OCI-LY7 (cell line): ENCODE measurements around the gene FITM1. TPM values are rescaled to one million over a fixed set of nuclear protein-coding genes. Genes with fewer than 3 reads are reported as not detected.

Experiments used
- BruUV-seq: library from RNA; stranded (reverse); fragments of 400-500 nt; replicated peaks from 2 replicates; lab custom pipeline; 2021; lab: Mats Ljungman, UMichigan
- CTCF ChIA-PET: fragments of 300-600 bp; sonication (Branson Sonifier 250); formaldehyde crosslinking; loops from one replicate; lab custom pipeline; 2022; ENCODE audit warnings: antibody characterized with exemption; ENCODE audit not compliant: unreplicated experiment; lab: Charles Lee
- POLR2A ChIA-PET: fragments of 300-600 bp; sonication (Branson Sonifier 250); formaldehyde crosslinking; loops from one replicate; lab custom pipeline; 2022; ENCODE audit warnings: antibody characterized with exemption; lab: Charles Lee
- DNase-seq: peaks from one replicate; pipeline ENCODE4 v3.0.0-alpha.2; 2015; ENCODE audit warnings: low spot score
- H2AFZ ChIP-seq: fragments of 200-600 bp; sonication (generic), shearing (Covaris generic); 2 replicates; pipeline ENCODE4 v1.6.1; 2014; ENCODE audit warnings: mild to moderate bottlenecking, antibody characterized with exemption, low read length, moderate library complexity
- H3K27ac ChIP-seq: fragments of 200-600 bp; sonication (generic); 2 replicates; pipeline ENCODE4 v1.5.1; 2014; ENCODE audit warnings: mixed run types, low read depth, mild to moderate bottlenecking, moderate library complexity, low read length, inconsistent platforms; ENCODE audit not compliant: poor library complexity, severe bottlenecking
- H3K36me3 ChIP-seq: fragments of 200-600 bp; sonication (generic); 2 replicates; pipeline ENCODE4 v1.6.1; 2014; ENCODE audit warnings: mild to moderate bottlenecking, antibody characterized with exemption, low read length, moderate library complexity, mixed read lengths; ENCODE audit not compliant: insufficient read depth
- H3K4me1 ChIP-seq: fragments of 200-600 bp; sonication (generic); 2 replicates; pipeline ENCODE4 v1.5.1; 2014; ENCODE audit warnings: mild to moderate bottlenecking, low read length; ENCODE audit not compliant: insufficient read depth, poor library complexity, severe bottlenecking
- H3K4me2 ChIP-seq: fragments of 200-600 bp; sonication (generic); 2 replicates; pipeline ENCODE4 v1.6.1; 2014; ENCODE audit warnings: mild to moderate bottlenecking, low read length
- H3K4me3 ChIP-seq: fragments of 200-600 bp; sonication (generic); 2 replicates; pipeline ENCODE4 v1.5.1; 2014; ENCODE audit warnings: mild to moderate bottlenecking, low read depth, low read length; ENCODE audit not compliant: poor library complexity, severe bottlenecking
- H3K79me2 ChIP-seq: fragments of 200-600 bp; sonication (generic); 2 replicates; pipeline ENCODE4 v1.6.1; 2016; ENCODE audit warnings: low read depth, mild to moderate bottlenecking, low read length, moderate library complexity, mixed read lengths; ENCODE audit not compliant: insufficient read depth
- H3K9me2 ChIP-seq: fragments of 200-600 bp; sonication (generic); 2 replicates; pipeline ENCODE4 v1.6.1; 2016; ENCODE audit warnings: mild to moderate bottlenecking, low read length, mixed read lengths; ENCODE audit not compliant: insufficient read depth
- H3K9me3 ChIP-seq: fragments of 200-600 bp; sonication (generic); 2 replicates; pipeline ENCODE4 v1.6.1; 2014; ENCODE audit warnings: mild to moderate bottlenecking, mixed run types, low read length, mixed read lengths
- H4K20me1 ChIP-seq: fragments of 200-600 bp; sonication (generic); 2 replicates; pipeline ENCODE4 v1.6.1; 2014; ENCODE audit warnings: mild to moderate bottlenecking, antibody characterized with exemption, low read length, moderate library complexity, mixed read lengths; ENCODE audit not compliant: insufficient read depth
- CTCF ChIP-seq: fragments of 200-600 bp; sonication (generic); conservative IDR thresholded peaks from 2 replicates; pipeline ENCODE4 v1.5.1; 2014; ENCODE audit warnings: mild to moderate bottlenecking, antibody characterized with exemption, low read length, moderate library complexity, mixed read lengths
- EZH2phosphoT487 ChIP-seq: fragments of 200-600 bp; sonication (generic); IDR thresholded peaks from 2 replicates; pipeline ENCODE4 v1.6.1; 2018; ENCODE audit warnings: low read depth, borderline replicate concordance, mild to moderate bottlenecking, mixed run types, antibody characterized with exemption, low read length, moderate library complexity, mixed read lengths
- intact Hi-C: fragments of 100-400 bp; cut with micrococcal nuclease; formaldehyde crosslinking; loops from one replicate; pipeline ENCODE4 v1.10.0; 2022; ENCODE audit not compliant: unreplicated experiment
- total RNA-seq, 2 experiments: library from RNA; depleted of rRNA in 1 of 2; stranded (reverse); fragments of >200 nt in 1 of 2; shearing (Covaris generic) in 1 of 2; gene quantifications; 2 replicates each; pipeline ENCODE4 v1.2.3, GENCODE V29; 2014 to 2022

The FITM1 gene
- total RNA-seq, 2 experiments from 2014 or later = 0.28 to 0.97 TPM

- H3K4me3 ChIP-seq = peak overlapping the region; percentile 91
- POLR2A ChIA-PET = interaction anchor here (0.5 to 4.2 kb wide), 20 partner anchors 10 to 161 kb away, joined by 3 to 64 read pairs (median 4); partner anchors contain the start of genes DHRS4, EMC9, IRF9 and PCK2
- H2AFZ ChIP-seq = peak overlapping the region; percentile 90
- no peaks in the 10 kb centered on the region for H3K9me2 ChIP-seq
- TF ChIP-seq CTCF (no peak), EZH2phosphoT487 (no peak)
- CTCF ChIA-PET = interaction anchor here (0.7 to 2.7 kb wide), 7 partner anchors 10 to 70 kb away, joined by 3 to 12 read pairs (median 5); partner anchors contain the start of genes IRF9 and PSME1
- no peaks in the 10 kb centered on the region for H4K20me1 ChIP-seq
- intact Hi-C loops = loop anchor here (1.0 kb wide), 4 partner anchors 20 to 47 kb away; partner anchors contain the start of genes EMC9, IRF9, PCK2 and PSME1
- H3K9me3 ChIP-seq = no peaks in the 10 kb centered on the region
- H3K4me2 ChIP-seq = peak overlapping the region; percentile 95
- peaks cover 19% of the 10 kb centered on the region for H3K4me1 ChIP-seq
- peak overlapping the region; percentile 93 for H3K27ac ChIP-seq
- H3K79me2 ChIP-seq = peaks cover 8% of the 10 kb centered on the region; the same call in 1 of the 2 replicates
- BruUV-seq = no TSS peak
- H3K36me3 ChIP-seq = peaks cover 26% of the 10 kb centered on the region
- peak; percentile 89 for DNase-seq
Measured at GRCh38 chr14:24113801-24114531, 16.5 kb upstream of the FITM1 start.

GRCh38 chr14:24114532-24115421 is 15.7 kb upstream of the FITM1 start, which contains the start of the genes DCAF11 and NRL:
TSS of gene DCAF11 (plus strand) at chr14:24114777. CDS start at chr14:24115595, 818 bp downstream.
TSS of gene NRL (minus strand) at chr14:24114949. CDS start at chr14:24082848, 32,101 bp downstream.
- intact Hi-C loops = loop anchor here (1.0 kb wide), 4 partner anchors 20 to 47 kb away; partner anchors contain the start of genes EMC9, IRF9, PCK2 and PSME1
- peak within 1 kb of the TSS; percentile 91 for H3K4me3 ChIP-seq

More at GRCh38 chr14:24114532-24115421, 15.7 kb upstream of the FITM1 start, which contains the start of the genes DCAF11 and NRL:
- peaks cover 15% of the 10 kb centered on the region for H3K4me1 ChIP-seq
- no peaks in the 10 kb centered on the region for H4K20me1 ChIP-seq
- H3K79me2 ChIP-seq = peaks cover 8% of the 10 kb centered on the region; the same call in 1 of the 2 replicates
- TF ChIP-seq CTCF (no peak), EZH2phosphoT487 (no peak)
- DNase-seq = peak; percentile 99
- peaks cover 34% of the 10 kb centered on the region for H3K36me3 ChIP-seq
- no peaks in the 10 kb centered on the region for H3K9me2 ChIP-seq
- ChIA-PET CTCF (interaction anchor here (0.7 to 2.7 kb wide), 7 partner anchors 9 to 128 kb away, joined by 3 to 12 read pairs (median 5); partner anchors contain the start of genes IRF9, PSME1 and TINF2), POLR2A (interaction anchor here (0.5 to 4.2 kb wide), 20 partner anchors 10 to 161 kb away, joined by 3 to 64 read pairs (median 4); partner anchors contain the start of genes DHRS4, EMC9, IRF9 and PCK2)
- H3K9me3 ChIP-seq = no peaks in the 10 kb centered on the region
- peak within 1 kb of the TSS; percentile 90 for H2AFZ ChIP-seq
- peak within 1 kb of the TSS; percentile 95 for H3K4me2 ChIP-seq
- no TSS peak for BruUV-seq
- peak within 1 kb of the TSS; percentile 93 for H3K27ac ChIP-seq
